ENCODE results near the gene MRPL48.

- TF ChIP-seq YY1 (IDR thresholded peaks at IDR 0.05; ENCODE audit: insufficient read depth, insufficient read length) (no peak), ZNF274 (IDR thresholded peaks at IDR 0.05; ENCODE audit: low read depth, low read length) (no peak), SUZ12 (IDR thresholded peaks at IDR 0.05; ENCODE audit: extremely low read depth, insufficient read depth, insufficient read length) (no peak)
These were observed 24.6 kb downstream of the MRPL48 start for GRCh38 chr11:73812234-73812633.

All from NT2/D1 (cell line).